NCI-H1092 (cell line): ENCODE measurements around the gene ROR2.
"Not testable (repeated sequence)": the region's sequence is repeated elsewhere in the genome, so short reads cannot be mapped to it uniquely, and the experiment has no call there.

Experiments used
- DNase-seq: peaks from one replicate; lab custom pipeline; 2025; lab: John Stamatoyannopoulos, UW

ROR2 gene

GRCh38 chr9:91923145-91923544 lies 26.9 kb downstream of the ROR2 start:
- DNase-seq = no peak

GRCh38 chr9:91921371-91921770 lies 28.7 kb downstream of the ROR2 start:
- no peak for DNase-seq

GRCh38 chr9:91920630-91921350 lies 29.2 kb downstream of the ROR2 start:
- DNase-seq = no peak

GRCh38 chr9:91919621-91920020 lies 30.4 kb downstream of the ROR2 start:
- DNase-seq = no peak

GRCh38 chr9:91917436-91917835 lies 32.6 kb downstream of the ROR2 start:
- no peak for DNase-seq

- no peak for DNase-seq
Measured at GRCh38 chr9:91915524-91916263, 34.3 kb downstream of the ROR2 start.

DNA sequence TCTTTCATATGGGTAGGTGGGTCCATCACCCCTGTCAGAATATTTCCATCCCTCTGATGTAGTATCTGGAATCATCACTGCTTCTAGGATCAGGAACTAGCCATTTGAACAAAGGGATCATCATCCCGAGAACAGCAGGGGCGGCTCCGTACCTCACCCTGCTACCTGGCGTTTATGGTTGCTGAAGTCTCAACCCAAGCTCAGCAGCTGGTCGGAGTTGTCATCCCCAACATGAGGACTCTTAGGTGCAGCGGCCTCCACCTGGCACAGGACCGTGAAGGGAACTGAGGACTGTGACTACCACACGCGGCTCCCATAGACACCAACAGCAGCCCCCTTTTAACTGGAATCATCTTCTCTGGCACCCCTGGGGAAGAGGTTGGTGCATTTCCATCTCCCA lies 35.1 kb downstream of the ROR2 start:
- no peak for DNase-seq

DNA sequence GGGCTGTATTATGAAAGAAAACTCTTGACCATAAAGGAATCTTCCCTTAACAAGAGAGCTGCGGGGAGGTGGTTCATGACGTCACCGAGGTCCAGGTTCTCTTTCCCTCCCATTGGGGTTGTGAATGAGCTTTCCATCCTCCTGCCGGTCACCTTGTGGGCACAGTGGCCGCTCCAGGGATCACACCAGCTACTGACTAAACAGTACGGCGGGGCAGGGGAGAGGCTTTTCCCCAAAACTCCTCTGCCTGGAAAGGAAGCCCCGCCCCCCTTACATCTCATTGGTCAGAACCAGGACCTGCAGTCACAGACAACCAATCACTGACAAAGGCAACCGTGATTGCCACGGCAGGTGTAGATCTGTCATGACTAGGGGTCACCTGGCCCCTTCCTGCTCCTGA lies 35.6 kb downstream of the ROR2 start:
- DNase-seq = no peak

DNA sequence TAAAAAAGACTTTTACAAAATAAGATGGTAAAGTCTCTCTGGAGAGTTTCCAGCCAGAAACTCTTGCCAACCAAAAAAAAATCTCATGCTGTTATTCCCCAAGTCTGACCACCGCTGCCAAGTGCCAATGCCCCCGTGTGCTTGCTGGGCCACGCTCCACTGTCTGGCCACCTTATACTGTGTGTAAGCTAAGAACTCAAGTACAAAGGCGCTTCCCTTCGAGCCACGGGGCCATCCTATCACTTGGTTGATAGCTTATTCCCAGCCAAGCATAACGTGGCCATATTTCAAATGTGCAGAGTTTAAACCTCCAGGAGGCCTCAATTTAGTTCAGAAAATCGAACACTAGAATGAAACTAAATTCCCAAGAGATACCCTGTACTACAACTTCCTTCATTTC lies 36.0 kb downstream of the ROR2 start:
- DNase-seq = no peak

- no peak for DNase-seq
Measured at GRCh38 chr9:91913096-91913495, 36.9 kb downstream of the ROR2 start.

DNA sequence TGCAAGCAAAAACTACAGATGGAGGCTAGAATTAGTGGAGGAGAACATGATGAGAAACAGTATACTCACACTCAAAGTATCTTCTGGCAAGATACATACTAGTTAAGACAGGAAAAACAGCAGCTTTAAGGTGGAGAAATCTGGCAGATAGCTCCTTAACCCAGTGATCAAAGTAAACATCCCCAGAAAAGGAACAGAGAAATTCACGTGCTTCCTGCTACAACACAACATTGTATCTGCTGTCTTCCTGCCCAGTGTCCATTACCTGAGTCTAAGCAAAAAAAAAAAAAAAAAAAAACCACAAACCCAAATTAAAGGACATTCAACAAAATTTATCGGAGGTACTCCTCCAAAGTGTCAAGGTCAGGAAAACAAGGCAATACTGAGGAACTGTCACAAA lies 38.4 kb downstream of the ROR2 start:
- DNase-seq = no peak

DNA sequence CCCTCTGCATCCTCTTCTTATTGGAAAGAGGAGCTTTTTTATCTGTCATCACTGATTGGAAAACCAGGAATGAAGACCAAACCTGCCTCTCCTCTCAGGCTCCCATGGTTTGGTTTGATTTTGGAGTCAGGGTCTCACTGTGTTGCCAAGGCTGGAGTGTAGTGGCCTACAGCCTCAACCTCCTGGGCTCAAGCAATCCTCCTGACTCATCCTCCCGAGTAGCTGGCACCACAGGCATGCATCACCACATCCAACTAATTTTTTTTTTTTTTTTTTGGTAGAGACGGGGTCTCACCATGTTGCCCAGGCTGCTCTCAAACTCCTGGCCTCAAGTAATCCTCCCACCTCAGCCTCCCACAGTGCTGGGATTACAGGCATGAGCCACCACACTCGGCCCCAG lies 40.8 kb downstream of the ROR2 start:
- not testable (repeated sequence) for DNase-seq

GRCh38 chr9:91908746-91909145 lies 41.3 kb downstream of the ROR2 start:
- DNase-seq = no peak

- no peak for DNase-seq
Measured at GRCh38 chr9:91908293-91908623, 41.8 kb downstream of the ROR2 start.

DNA sequence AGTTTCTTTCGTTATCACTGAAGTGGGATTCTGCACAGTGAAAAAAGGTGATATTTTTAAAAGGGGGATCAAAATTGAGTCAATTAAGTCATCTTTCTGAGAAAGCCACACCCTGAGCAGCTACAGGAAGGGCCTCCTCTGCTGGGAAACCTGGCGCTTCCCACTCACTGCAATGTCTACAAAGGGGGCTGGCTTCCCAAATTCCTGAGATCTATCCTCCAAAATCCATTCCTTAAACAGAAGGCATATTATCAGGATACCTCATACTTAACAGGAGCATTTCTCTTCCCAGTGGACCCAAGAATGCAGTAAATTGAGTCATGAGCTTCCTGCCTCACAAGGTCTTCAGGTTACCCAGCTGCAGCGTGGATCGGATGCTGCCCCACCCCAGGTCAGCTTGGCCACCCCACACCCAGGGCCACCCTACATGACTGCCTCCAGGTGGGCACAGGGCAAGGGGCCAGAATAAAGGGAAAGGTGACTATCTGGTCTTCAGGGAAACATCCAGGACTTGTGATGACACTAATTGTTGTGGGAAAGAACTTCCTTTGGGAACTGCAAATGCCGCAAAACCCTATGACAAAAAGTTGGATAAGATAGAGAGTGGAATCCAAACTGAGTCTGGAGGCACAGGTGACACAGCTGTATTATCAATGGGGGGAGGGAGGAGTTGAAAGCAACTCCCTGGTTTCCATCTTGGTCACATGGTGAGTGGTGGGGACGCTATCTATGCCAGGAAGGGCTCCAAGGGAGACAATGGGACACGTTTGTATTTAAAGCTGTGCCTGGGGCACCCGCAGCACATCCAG lies 42.3 kb downstream of the ROR2 start:
- no peak for DNase-seq

DNA sequence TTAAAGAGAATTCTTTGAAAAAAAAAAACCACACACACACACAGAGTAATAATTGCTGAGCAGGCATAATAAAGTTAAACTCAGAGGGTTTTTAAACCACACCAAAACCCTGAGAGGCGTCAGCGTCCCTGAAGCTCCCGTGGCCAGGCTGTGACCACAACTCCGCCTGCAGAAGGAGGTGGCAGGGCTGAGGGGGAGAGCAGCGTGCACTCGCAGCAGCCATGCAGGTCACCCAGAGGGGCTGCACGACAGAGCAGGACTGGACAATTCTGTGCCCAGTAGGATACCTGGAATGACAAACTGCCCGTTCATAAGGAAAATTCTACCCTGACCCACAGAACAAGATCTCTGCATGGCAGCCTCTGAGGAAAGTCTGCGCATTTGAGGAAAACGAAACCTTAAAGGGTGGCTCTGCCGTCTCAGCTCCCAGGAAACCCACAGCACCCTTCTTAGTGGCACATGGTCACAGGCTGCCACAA lies 44.0 kb downstream of the ROR2 start:
- DNase-seq = no peak

DNA sequence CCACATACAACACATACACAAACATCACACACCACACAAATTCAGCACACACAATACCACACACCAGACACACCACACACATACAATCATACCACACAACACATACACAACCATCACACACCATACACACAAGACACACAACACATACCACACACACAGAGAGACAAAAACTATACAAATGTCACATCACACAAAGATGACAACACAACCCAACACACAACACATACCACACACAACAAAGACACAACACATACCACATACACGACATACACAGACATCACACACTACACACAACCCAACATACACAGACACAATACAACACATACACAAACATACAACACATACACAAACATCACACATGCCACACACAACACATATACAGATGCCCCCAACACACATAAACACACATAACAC lies 44.8 kb downstream of the ROR2 start:
- no peak for DNase-seq

GRCh38 chr9:91904588-91905236 lies 45.3 kb downstream of the ROR2 start:
- DNase-seq = no peak

- no peak for DNase-seq
Measured at GRCh38 chr9:91903126-91903911, 46.7 kb downstream of the ROR2 start.

DNA sequence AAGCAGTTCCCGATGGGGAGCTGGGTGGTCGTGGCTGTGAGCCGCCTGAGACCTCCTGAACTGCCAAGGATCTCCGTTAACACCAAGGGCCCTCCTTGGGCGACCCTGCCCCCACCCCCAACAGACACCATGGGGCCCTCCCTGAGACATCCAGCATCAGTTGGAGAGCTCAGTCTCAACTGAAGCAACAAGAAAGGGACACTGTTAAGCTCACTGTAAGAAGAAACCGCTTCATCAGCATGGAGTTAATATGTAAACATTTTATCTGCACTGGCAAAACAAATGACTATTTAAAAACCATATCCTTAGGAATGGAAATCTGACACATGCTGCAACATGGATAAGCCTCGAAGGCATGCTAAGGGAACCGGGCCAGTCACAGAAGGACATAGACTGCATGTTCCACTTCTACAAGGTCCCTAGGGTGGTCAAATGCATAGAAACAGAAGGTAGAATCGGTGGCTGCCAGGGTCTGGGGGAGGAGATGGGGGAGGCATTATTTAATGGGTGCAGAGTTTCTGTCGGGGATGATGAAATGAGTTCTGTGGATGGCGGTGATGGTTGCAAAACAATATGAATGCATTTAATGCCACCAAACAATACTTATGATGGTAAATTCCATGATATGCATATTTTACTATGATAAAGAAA lies 47.4 kb downstream of the ROR2 start:
- DNase-seq = no peak

GRCh38 chr9:91900797-91901177 lies 49.2 kb downstream of the ROR2 start:
- no peak for DNase-seq
